ENCODE measurements around the gene UBE2N. TPM values are rescaled to one million over a fixed set of nuclear protein-coding genes. Genes with fewer than 3 reads are reported as not detected.

The UBE2N gene
- total and polyA plus RNA-seq, 2 experiments from 2014 or later, result 154 to 385 TPM

GRCh38 chr12:93425736-93426411 is 15.9 kb downstream of the UBE2N start:
- Histone ChIP-seq H3K4me2 (peak overlapping the region; percentile 39; the same call in 1 of the 2 replicates), H4K20me1 (replicated peaks; ENCODE audit: insufficient read depth) (peaks cover 87% of the 10 kb centered on the region)
- peak overlapping the region; percentile 17 for H3K27ac Mint-ChIP-seq

More at GRCh38 chr12:93425736-93426411, 15.9 kb downstream of the UBE2N start:
- Mint-ChIP-seq H3K27me3 (ENCODE audit: insufficient read depth, low read depth, poor library complexity) (no peaks in the 10 kb centered on the region), H3K4me3 (no peak overlapping the region), H3K9me3 (no peaks in the 10 kb centered on the region), H3K4me1 (peaks cover 66% of the 10 kb centered on the region), H3K36me3 (ENCODE audit: low read depth) (no peaks in the 10 kb centered on the region)
- TF ChIP-seq ZNF331 (CRISPR knock-in tag; IDR thresholded peaks at IDR 0.05; ENCODE audit: low read depth) (no peak), CREB1 (CRISPR knock-in tag; IDR thresholded peaks at IDR 0.05; ENCODE audit: low read depth) (no peak), ETS1 (IDR thresholded peaks at IDR 0.05) (no peak), ZNF462 (CRISPR knock-in tag; IDR thresholded peaks at IDR 0.05) (no peak), JUNB (IDR thresholded peaks at IDR 0.05; ENCODE audit: unreplicated experiment) (no peak), EZH2phosphoT487 (IDR thresholded peaks at IDR 0.05; ENCODE audit: unreplicated experiment) (no peak), REST (IDR thresholded peaks at IDR 0.05; ENCODE audit: unreplicated experiment) (no peak), EZH2 (IDR thresholded peaks at IDR 0.05; ENCODE audit: low read depth, unreplicated experiment) (no peak), NANOG (IDR thresholded peaks at IDR 0.05; ENCODE audit: borderline replicate concordance) (no peak), POLR2AphosphoS5 (IDR thresholded peaks at IDR 0.05; ENCODE audit: low read depth) (no peak), STAT1 (IDR thresholded peaks at IDR 0.05; ENCODE audit: unreplicated experiment) (no peak), ZNF114 (CRISPR knock-in tag; IDR thresholded peaks at IDR 0.05) (no peak), CTCF (conservative IDR thresholded peaks at IDR 0.05; ENCODE audit: low read depth in 2 of 2) (no peak)
- Histone ChIP-seq H3K27ac (ENCODE audit: low read depth) (no peak overlapping the region), H3F3A (replicated peaks; ENCODE audit: low read depth) (no peaks in the 10 kb centered on the region), H3K9me2 (ENCODE audit: insufficient read depth) (no peaks in the 10 kb centered on the region), H3K4me1 (ENCODE audit: insufficient read depth) (peaks cover 54% of the 10 kb centered on the region), H3K27me3 (ENCODE audit: insufficient read depth) (no peaks in the 10 kb centered on the region), H3K4me3 (no peak overlapping the region), H2AFZ (no peak overlapping the region), H3K79me2 (replicated peaks; ENCODE audit: insufficient read depth) (peaks cover 98% of the 10 kb centered on the region), H3K36me3 (ENCODE audit: insufficient read depth) (no peaks in the 10 kb centered on the region)
- ATAC-seq, result no peak
- no peak for DNase-seq (ENCODE audit: low spot score)

All from GM23338 (cell line).